Adipocyte (in vitro differentiated cells): ENCODE data around the gene PSKH1.

Experiments
- DNase-seq: peaks from one replicate; pipeline ENCODE4 v3.0.0-alpha.2; 2015; ENCODE audit warnings: low read depth
- H3K27me3 ChIP-seq: replicated peaks from 2 replicates; pipeline ENCODE4 v1.7.0; 2013; ENCODE audit warnings: mild to moderate bottlenecking, low read length, moderate library complexity; ENCODE audit not compliant: control insufficient read depth, insufficient read depth
- H3K36me3 ChIP-seq: 2 replicates; pipeline ENCODE4 v1.7.0; 2013; ENCODE audit warnings: low read length, mild to moderate bottlenecking, moderate library complexity; ENCODE audit not compliant: control insufficient read depth, insufficient read depth, severe bottlenecking
- H3K4me1 ChIP-seq: 2 replicates; pipeline ENCODE4 v1.7.0; 2013; ENCODE audit warnings: mild to moderate bottlenecking, low read length, moderate library complexity; ENCODE audit not compliant: control insufficient read depth, insufficient read depth
- H3K4me3 ChIP-seq: 2 replicates; pipeline ENCODE4 v1.7.0; 2013; ENCODE audit warnings: mild to moderate bottlenecking, low read length, moderate library complexity
- H3K9ac ChIP-seq: 2 replicates; pipeline ENCODE4 v1.7.0; 2013; ENCODE audit warnings: mild to moderate bottlenecking, low read length, moderate library complexity
- H3K9me3 ChIP-seq: 2 replicates; pipeline ENCODE4 v1.7.0; 2013; ENCODE audit warnings: mild to moderate bottlenecking, low read length, moderate library complexity; ENCODE audit not compliant: control insufficient read depth

PSKH1 gene

DNA sequence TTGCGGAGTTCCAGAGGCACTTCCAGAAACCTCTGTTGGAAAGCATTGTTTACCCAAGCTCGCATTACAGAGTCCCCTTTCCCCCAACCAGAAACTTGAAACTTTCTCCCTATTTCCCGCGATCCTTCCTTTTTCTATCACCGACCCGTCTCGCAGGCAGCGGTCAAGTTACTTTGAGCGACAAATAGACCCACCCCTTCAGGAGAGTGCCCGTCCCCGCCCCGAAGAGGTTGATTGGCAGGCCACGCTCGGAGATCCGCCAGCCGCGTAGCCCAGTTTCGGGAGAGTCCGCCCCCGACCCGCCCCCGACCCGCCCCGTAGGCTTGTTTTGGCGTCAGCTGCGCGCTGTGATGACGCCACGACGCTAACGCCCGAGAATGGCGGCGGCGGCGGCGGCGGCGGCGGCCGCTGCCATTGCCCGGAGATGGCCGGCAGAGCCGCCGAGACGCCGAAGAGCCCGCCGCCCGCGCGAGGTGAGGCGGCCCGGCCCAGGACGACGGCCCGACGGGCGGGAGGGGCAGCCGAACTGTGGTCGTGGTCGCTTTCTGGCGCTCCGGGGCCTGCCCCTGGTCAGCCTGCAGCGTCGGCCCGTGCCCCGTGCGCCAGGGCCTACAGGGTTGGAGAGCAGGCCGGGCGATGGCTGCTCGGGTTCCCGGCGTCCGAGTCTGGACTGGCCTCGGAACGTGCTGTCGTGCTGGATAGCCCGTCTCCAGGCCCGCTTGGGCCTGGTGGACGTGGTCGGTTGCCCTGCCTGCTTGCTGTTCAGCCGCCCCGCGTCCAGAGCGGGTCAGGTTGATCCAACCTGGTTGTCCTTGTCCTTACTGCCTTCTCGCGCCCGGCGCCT is at the start of gene PSKH1:
PSKH1 (plus strand) TSS at position 356 of the 844 bp plus-strand sequence. CDS start 15,496 bp downstream, outside the sequence.
- peak; percentile 99 for DNase-seq
- Histone ChIP-seq H3K4me1 (peaks cover 28% of the 10 kb centered on the region), H3K27me3 (no peaks in the 10 kb centered on the region), H3K9ac (peak within 1 kb of the TSS; percentile 97), H3K36me3 (no peaks in the 10 kb centered on the region), H3K4me3 (peak within 1 kb of the TSS; percentile 94), H3K9me3 (no peaks in the 10 kb centered on the region)

DNA sequence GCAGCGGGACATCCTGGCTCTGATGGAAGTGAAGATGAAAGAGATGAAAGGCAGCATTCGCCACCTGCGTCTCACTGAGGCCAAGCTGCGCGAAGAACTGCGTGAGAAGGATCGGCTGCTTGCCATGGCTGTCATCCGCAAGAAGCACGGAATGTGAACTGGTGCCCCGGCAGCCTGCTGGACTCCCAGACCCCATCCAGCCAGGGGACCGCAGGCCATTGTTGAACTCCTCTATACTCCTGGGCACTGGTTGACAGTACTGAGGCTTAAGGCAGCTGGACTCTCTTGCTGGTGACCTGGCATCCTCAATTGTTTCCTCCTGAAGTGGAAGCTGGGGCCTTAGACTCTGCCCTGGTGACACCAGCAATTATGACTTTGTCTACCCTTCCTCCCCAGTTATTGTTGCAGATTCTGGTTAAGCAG is 49.7 kb upstream of the PSKH1 start:
- no peaks in the 10 kb centered on the region for H3K27me3 ChIP-seq
- peaks cover 43% of the 10 kb centered on the region for H3K4me1 ChIP-seq
- DNase-seq, result peak; percentile 56
- no peaks in the 10 kb centered on the region for H3K36me3 ChIP-seq
- peak overlapping the region; percentile 96 for H3K4me3 ChIP-seq
- peak overlapping the region; percentile 99 for H3K9ac ChIP-seq
- no peaks in the 10 kb centered on the region for H3K9me3 ChIP-seq

DNA sequence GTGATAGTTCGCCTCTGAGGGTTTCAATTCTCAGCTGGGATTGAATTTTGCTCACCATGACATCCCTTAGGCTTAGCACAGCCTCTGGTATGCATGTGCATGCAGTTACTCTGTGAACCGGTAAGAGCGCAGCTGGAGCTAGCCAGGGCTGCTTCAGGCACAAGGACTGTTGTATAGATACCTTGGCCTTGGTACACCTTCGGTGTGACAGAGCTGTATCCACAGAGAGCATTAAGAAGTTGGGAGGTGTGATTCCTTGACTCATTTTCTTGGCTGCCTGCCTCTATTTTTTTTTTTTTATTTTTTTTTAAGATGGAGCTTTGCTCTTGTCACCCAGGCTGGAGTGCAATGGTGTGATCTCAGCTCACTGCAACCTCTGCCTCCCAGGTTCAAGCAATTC is 48.6 kb upstream of the PSKH1 start:
- Histone ChIP-seq H3K27me3 (no peaks in the 10 kb centered on the region), H3K9ac (no peak overlapping the region), H3K4me1 (peaks cover 48% of the 10 kb centered on the region), H3K36me3 (no peaks in the 10 kb centered on the region), H3K9me3 (no peaks in the 10 kb centered on the region), H3K4me3 (peak overlapping the region; percentile 36)
- peak; percentile 47 for DNase-seq

DNA sequence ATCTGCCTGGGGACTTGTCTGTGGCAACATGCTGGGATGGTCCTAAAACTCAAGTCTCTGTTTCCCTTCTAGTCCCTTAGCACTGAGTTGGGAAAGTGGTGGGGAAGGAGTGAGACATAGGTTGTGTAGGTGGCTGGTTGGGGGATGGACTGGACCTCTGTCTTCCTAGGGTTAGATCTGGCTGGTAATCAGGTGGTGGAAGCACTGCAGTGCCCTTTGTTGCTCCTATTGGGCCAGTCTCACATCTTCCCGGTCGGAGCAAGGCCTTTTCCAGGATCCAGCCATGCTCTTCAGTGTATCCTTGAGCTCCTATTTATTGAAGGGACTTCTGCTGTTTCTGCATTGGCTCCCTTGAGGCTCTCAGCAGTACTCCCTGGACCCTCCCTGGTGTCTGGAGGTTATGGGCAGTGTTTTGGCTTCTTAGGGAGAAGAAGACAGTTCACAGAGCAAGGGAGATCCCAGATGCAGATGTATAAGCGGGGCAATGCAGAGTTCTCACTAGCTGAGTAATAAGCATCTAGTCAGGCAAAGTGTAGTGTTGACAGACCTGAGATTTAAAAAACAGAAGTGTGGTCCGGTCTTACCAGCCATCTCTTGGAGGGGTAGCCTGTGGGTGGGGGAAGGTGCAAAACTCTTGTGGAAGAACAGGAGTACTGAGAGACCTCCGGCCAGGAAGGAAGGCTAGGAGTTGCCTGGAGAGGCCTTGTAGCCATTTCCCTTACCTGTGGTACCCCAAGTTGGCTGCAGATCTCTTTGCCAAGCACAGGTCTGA is 47.6 kb upstream of the PSKH1 start:
- Histone ChIP-seq H3K27me3 (no peaks in the 10 kb centered on the region), H3K4me3 (peak overlapping the region; percentile 96), H3K36me3 (peaks cover 2% of the 10 kb centered on the region), H3K9me3 (no peaks in the 10 kb centered on the region), H3K9ac (peak overlapping the region; percentile 99), H3K4me1 (peaks cover 48% of the 10 kb centered on the region)
- DNase-seq, result no peak

DNA sequence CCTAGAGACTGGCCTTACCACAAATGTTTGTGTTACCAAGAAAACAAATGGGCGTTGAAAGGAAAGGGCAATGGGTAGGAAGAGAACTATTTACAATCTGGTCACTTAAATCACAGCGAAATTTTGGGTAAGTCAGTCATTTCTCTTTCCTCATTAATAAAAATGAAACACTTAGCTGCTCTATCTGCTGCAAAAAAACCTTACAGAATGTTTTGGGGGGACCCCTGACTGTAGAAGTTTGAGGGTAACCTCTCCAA is 47.1 kb upstream of the PSKH1 start:
- Histone ChIP-seq H3K4me1 (peaks cover 48% of the 10 kb centered on the region), H3K9me3 (no peaks in the 10 kb centered on the region), H3K9ac (peak overlapping the region; percentile 99), H3K4me3 (peak overlapping the region; percentile 96), H3K36me3 (peaks cover 3% of the 10 kb centered on the region), H3K27me3 (no peaks in the 10 kb centered on the region)
- no peak for DNase-seq

DNA sequence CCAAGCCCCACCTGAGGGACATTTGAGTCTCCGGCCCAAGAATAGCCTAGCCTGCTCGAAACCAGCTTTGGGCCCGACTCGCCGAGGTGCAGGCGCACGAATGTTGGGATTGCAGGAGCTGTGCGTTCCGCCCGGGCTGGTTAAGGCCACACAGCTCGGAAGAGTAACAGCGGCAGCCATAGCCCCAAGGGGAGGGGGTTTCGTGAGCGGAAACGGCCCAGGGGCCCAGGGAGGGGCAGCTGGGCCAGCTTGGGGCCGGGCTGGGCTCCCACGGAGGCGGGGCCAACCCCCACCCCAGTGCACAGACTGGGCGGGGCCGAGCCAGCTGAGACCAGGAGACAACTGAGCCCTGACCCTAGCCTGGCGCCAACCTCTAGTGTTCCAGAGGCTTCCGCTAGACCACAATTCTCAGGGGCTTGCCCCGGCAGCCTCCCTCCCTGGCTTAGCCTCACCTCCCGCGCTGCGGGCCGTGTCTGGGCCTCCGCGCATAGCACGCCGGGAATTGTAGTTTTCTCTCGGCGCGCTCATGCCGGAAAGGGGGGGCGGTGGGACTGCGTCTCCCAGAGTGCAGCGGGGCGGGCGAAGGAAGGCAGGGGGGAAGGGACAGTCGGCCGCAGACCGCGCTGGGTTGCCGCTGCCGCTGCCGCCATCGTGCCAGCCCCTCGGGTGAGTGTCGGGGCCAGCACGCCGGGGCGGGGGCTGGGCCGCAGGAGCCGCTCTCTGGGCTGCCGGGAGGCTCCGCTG is 46.6 kb upstream of the PSKH1 start, which contains the start of gene NUTF2:
NUTF2 (plus strand) TSS at position 614 of the 744 bp plus-strand sequence. CDS start 18,198 bp downstream, outside the sequence.
- Histone ChIP-seq H3K4me3 (peak within 1 kb of the TSS; percentile 96), H3K27me3 (no peaks in the 10 kb centered on the region), H3K9me3 (no peaks in the 10 kb centered on the region), H3K36me3 (peaks cover 3% of the 10 kb centered on the region), H3K9ac (peak within 1 kb of the TSS; percentile 99), H3K4me1 (peaks cover 48% of the 10 kb centered on the region)
- peak; percentile 98 for DNase-seq

DNA sequence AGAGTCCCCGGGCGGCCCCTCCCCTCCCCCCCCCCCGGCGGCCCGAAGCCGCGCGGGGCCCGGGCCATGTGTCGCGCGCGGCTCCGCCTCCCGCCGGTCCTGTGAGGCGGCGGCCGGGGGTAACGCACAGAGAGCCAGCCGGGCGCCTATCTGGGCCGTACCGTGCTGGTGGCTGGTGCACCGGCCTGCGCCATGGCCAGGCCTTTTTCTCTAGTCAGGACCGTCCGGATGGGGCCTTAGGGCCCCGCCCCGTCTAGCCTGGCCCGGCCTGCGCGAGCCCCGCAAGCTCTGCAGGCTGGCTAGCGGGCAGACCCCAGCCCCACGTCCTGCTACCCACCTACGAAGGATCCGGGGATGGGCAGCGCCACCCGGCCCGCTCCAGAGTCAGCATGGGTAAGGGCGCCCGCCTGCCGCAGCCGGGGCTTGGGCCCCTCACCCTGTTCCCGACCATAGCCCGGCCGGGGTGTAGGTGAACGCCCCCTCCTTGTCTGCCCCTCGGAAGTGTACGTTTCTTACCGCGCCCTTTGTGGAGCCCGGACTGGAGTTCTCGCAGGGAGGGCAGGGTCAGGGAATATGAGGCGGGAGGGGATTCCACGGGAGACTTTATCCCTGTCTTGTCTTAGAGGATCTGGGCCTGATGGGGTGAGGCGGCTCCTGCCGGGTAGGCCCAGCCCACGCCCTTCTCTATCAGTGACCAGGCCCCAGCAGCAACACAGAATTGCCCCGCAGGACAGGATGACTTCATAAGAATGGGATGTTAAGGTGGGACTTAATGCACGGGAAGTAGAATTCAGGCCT is 45.8 kb upstream of the PSKH1 start, which contains the start of gene CENPT:
CENPT (minus strand) TSS at position 630 of the 798 bp plus-strand sequence. CDS start 13,834 bp downstream, outside the sequence.
- Histone ChIP-seq H3K36me3 (peaks cover 3% of the 10 kb centered on the region), H3K27me3 (no peaks in the 10 kb centered on the region), H3K9ac (peak within 1 kb of the TSS; percentile 99), H3K9me3 (no peaks in the 10 kb centered on the region), H3K4me1 (peaks cover 48% of the 10 kb centered on the region), H3K4me3 (peak within 1 kb of the TSS; percentile 96)
- DNase-seq, result peak; percentile 87

DNA sequence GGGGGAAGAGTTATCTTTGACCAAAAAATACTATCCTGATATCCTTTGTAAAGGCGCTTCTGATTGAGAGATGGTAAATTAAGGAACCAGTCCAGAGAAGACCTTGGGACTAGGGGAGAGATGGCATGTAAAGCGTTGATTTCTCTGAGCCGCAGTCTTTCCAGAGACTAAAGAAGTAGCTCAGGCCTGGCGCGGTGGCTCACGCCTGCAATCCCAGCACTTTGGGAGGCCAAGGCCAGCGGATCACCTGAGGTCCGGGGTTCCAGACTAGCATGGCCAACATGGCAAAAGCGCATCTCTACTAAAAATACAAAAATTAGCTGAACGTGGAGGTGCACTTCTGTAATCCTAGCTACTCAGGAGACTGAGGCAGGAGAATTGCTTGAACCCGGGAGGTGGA is 44.9 kb upstream of the PSKH1 start:
- Histone ChIP-seq H3K4me1 (peaks cover 44% of the 10 kb centered on the region), H3K9me3 (no peaks in the 10 kb centered on the region), H3K4me3 (peak overlapping the region; percentile 96), H3K27me3 (no peaks in the 10 kb centered on the region), H3K9ac (peak overlapping the region; percentile 99), H3K36me3 (peaks cover 3% of the 10 kb centered on the region)
- no peak for DNase-seq

DNA sequence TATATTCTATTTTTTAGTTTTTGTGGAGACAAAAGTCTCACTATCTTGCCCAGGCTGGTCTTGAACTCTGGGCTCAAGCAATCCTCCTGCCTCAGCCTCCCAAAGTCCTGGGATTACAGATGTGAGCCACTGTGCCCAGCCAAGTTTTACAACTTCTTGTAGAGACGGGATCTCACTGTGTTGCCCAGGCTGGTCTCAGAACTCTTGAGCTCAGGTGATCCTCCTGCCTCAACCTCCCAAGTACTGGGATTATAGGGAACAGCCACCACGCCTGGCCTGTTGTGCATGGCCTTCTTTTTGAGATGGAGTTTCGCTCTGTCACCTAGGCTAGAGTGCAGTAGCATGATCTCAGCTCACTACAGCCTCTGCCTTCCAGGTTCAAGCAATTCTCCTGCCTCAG is 39.4 kb upstream of the PSKH1 start:
- no peak overlapping the region for H3K4me3 ChIP-seq
- no peak for DNase-seq
- H3K27me3 ChIP-seq, result no peaks in the 10 kb centered on the region
- H3K36me3 ChIP-seq, result peaks cover 3% of the 10 kb centered on the region
- H3K9ac ChIP-seq, result no peak overlapping the region
- no peaks in the 10 kb centered on the region for H3K9me3 ChIP-seq
- peaks cover 31% of the 10 kb centered on the region for H3K4me1 ChIP-seq

DNA sequence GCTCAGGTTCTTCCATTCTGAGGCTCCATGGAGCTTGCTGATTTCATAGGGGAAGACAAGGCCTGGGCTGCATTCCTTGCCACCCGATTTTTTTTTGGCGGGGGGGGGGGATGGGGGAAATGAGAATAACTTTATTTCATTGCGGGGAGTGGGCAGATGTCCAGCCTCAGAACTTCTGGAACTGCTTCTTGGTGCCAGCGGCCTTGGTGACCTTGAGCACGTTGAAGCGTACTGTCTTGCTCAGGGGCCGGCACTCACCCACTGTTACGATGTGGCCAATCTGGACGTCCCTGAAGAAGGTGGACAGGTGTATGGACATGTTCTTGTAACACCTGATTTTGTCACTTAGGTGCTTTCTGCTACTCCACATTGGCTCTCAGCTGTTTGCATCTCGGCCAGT is 37.3 kb upstream of the PSKH1 start:
- DNase-seq, result no peak
- H3K27me3 ChIP-seq, result no peaks in the 10 kb centered on the region
- no peaks in the 10 kb centered on the region for H3K36me3 ChIP-seq

More for the DNA sequence above, 37.3 kb upstream of the PSKH1 start:
- Histone ChIP-seq H3K9me3 (no peaks in the 10 kb centered on the region), H3K4me1 (peaks cover 35% of the 10 kb centered on the region), H3K9ac (no peak overlapping the region), H3K4me3 (no peak overlapping the region)
